HG03135 (cell line): ENCODE data around the gene SLC23A3.

Experiments
- ATAC-seq: cut with Tn5 transposase; IDR thresholded peaks from one replicate; pipeline ENCODE4 v1.9.1; 2021; ENCODE audit warnings: mild to moderate bottlenecking, moderate library complexity; ENCODE audit not compliant: unreplicated experiment

SLC23A3 gene

DNA sequence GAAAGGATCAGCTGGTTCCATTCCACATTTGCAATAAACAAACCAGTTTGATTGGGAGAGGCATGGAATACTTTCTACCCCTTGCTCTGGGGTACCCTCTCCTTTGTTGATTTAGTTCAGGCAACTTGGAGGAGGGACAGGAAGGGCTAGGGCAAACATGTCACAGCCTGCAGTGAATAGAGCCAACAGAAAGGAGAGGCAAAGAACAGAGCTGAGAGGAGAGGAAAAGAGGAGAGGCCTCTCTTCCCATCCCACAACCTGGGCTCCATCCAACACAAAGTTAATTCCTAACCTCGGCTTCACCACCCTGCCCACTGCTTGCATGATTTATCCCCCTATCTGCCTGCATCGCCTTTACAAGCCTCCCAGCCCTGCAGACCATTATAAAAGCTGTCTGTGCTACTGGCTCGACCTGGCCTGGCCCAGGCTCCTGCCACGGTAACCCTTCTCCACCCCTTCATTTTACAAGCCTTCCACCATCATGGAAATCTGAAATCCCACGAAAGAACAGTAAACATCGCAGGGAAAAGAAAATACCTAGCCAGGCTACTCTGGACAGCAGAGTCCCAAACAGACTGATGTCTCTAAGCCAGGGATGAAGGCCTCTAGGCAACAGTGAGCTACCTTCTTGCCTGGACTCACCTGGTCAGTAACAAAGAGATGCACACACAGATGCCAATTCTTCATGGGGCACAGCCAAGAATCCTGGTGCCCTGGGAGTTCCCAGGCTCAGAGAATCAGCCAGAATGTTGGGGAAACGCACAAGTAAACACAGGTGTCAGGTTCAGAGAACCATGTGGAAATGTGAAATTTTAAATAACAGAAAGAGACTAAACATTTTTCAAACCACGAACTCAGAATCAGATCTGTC is 52.8 kb downstream of the SLC23A3 start:
- ATAC-seq = no peak

- ATAC-seq = no peak
Measured at GRCh38 chr2:219112651-219113338, 57.0 kb downstream of the SLC23A3 start.

DNA sequence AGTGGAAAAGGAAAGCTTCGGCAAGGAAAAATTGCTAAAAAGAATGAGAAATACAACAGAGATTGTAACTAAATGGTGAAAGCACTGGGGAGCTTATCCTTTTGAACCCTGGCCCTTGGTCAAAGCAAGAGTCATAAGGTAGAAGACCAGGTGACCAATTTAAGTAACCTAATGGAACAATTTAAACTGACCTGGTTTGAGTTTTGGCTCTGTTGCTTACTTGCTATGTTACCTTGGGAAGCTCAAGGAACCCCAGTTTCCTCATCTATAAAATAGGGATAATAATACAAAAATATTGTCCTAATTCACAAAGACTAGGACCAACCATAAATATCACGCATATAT is 57.8 kb downstream of the SLC23A3 start:
- ATAC-seq = no peak
